Stomach (tissue), 4 donors: ENCODE data around the gene DMKN.

ENCODE experiments used
- EP300 ChIP-seq: sonication (generic); formaldehyde crosslinking; IDR thresholded peaks from one replicate; pipeline ENCODE4 v1.6.1; 2017; ENCODE audit warnings: antibody characterized with exemption
- POLR2A ChIP-seq, 4 donors: fragments of 450-650 bp; IDR thresholded peaks; one replicate each; pipeline ENCODE4 v1.6.1; 2016; ENCODE audit warnings: antibody characterized with exemption in 4 of 4, control low read depth in 2 of 4, mild to moderate bottlenecking in 1 of 4, moderate library complexity in 1 of 4
- POLR2AphosphoS5 ChIP-seq, 3 donors: sonication (generic); formaldehyde crosslinking; IDR thresholded peaks; one replicate each; pipeline ENCODE4 v1.6.1; 2016; ENCODE audit warnings: antibody characterized with exemption in 3 of 3
- TF ChIP-seq, protein P1 (sequence below), 7 experiments: fragments of 450-650 bp in 4 of 7; fragments of 200-600 bp in 3 of 7; sonication (generic) in 3 of 7; IDR thresholded peaks; one replicate each; pipeline ENCODE4 v1.5.1; 2016 to 2019; ENCODE audit warnings: antibody characterized with exemption in 7 of 7, control low read depth in 2 of 7, mild to moderate bottlenecking in 1 of 7

DNA sequence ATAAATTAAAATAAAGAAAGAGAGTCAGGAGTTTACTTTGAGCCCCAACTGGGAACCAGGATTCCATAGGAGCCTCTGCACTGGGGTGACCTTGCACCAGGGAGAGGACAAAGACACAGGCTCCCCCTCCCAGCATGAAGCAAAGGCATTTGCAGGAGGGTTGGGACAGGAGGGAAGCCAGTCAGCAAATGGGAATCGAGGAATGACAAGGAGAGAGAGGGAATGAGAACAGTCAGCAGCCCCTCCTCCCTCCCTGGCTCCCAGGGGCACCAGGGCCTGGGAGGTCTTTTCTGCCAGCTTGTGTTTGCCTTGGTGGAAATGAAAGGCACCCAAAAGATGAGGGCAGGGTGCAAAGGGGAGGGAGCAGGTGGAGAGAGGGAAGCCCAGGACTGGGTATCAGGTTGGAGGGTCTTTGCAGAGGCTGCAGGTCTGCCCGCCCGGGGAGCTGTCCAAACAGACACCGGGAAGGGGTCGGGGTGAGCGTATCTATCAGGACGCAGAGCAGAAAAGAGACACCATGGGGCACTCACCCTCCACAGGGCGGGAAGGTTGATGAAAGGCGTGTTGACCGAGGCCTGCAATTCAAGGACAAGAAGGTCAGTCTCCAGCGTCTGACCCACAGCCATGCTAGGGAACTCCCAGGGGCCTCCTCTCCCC is 10.9 kb upstream of the DMKN start:
- TF ChIP-seq, protein P1, sequence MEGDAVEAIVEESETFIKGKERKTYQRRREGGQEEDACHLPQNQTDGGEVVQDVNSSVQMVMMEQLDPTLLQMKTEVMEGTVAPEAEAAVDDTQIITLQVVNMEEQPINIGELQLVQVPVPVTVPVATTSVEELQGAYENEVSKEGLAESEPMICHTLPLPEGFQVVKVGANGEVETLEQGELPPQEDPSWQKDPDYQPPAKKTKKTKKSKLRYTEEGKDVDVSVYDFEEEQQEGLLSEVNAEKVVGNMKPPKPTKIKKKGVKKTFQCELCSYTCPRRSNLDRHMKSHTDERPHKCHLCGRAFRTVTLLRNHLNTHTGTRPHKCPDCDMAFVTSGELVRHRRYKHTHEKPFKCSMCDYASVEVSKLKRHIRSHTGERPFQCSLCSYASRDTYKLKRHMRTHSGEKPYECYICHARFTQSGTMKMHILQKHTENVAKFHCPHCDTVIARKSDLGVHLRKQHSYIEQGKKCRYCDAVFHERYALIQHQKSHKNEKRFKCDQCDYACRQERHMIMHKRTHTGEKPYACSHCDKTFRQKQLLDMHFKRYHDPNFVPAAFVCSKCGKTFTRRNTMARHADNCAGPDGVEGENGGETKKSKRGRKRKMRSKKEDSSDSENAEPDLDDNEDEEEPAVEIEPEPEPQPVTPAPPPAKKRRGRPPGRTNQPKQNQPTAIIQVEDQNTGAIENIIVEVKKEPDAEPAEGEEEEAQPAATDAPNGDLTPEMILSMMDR (IDR thresholded peaks at IDR 0.05) = no peak
- TF ChIP-seq EP300 = no peak
- no peak for TF ChIP-seq POLR2AphosphoS5 (IDR thresholded peaks at IDR 0.05)
- no peak for TF ChIP-seq POLR2A (IDR thresholded peaks at IDR 0.05)
